GM19468 (cell line): ENCODE results near the gene OMG.
"Not testable (repeated sequence)": the region's sequence is repeated elsewhere in the genome, so short reads cannot be mapped to it uniquely, and the experiment has no call there.

ENCODE experiments used
- ATAC-seq: cut with Tn5 transposase; IDR thresholded peaks from one replicate; pipeline ENCODE4 v1.9.1; 2021; ENCODE audit warnings: mild to moderate bottlenecking, moderate library complexity, moderate number of reproducible peaks; ENCODE audit not compliant: unreplicated experiment; ENCODE audit errors: extremely low read depth

The OMG gene

GRCh38 chr17:31297090-31297489, at the start of gene OMG:
TSS of gene OMG (minus strand) at chr17:31297239. CDS start at chr17:31296331, 908 bp downstream.
- no peak for ATAC-seq

- ATAC-seq: not testable (repeated sequence)
Observed at GRCh38 chr17:31345191-31345747, 48.2 kb upstream of the OMG start.

GRCh38 chr17:31339906-31340661, 43.0 kb upstream of the OMG start:
- no peak for ATAC-seq

GRCh38 chr17:31329221-31329620, 32.2 kb upstream of the OMG start:
- no peak for ATAC-seq

- no peak for ATAC-seq
Observed at GRCh38 chr17:31328160-31328535, 31.1 kb upstream of the OMG start.

- ATAC-seq: no peak
Observed at GRCh38 chr17:31327534-31328159, 30.6 kb upstream of the OMG start.

- no peak for ATAC-seq
Observed at GRCh38 chr17:31323551-31323950, 26.5 kb upstream of the OMG start.

GRCh38 chr17:31321966-31322365, 24.9 kb upstream of the OMG start:
- no peak for ATAC-seq

GRCh38 chr17:31321481-31321880, 24.4 kb upstream of the OMG start, which contains the start of gene EVI2A:
TSS of gene EVI2A (minus strand) at chr17:31321622. CDS start at chr17:31319013, 2,609 bp downstream.
- ATAC-seq: no peak

GRCh38 chr17:31320791-31321190, 23.8 kb upstream of the OMG start:
- no peak for ATAC-seq

- no peak for ATAC-seq
Observed at GRCh38 chr17:31320241-31320640, 23.2 kb upstream of the OMG start.

GRCh38 chr17:31318851-31319661, 22.0 kb upstream of the OMG start:
- no peak for ATAC-seq

GRCh38 chr17:31318298-31318801, 21.3 kb upstream of the OMG start:
- no peak for ATAC-seq

GRCh38 chr17:31314782-31315100, 17.7 kb upstream of the OMG start:
- ATAC-seq: no peak

- ATAC-seq: no peak
Observed at GRCh38 chr17:31313982-31314781, 17.1 kb upstream of the OMG start, which contains the start of gene EVI2B. TSS of gene EVI2B (minus strand) at chr17:31314054. CDS start at chr17:31305609, 8,445 bp downstream.

GRCh38 chr17:31312223-31312622, 15.2 kb upstream of the OMG start:
- not testable (repeated sequence) for ATAC-seq

- ATAC-seq: no peak
Observed at GRCh38 chr17:31311526-31311925, 14.5 kb upstream of the OMG start.

- ATAC-seq: no peak
Observed at GRCh38 chr17:31310886-31311285, 13.8 kb upstream of the OMG start.

GRCh38 chr17:31310260-31310659, 13.2 kb upstream of the OMG start:
- no peak for ATAC-seq

- no peak for ATAC-seq
Observed at GRCh38 chr17:31309556-31309955, 12.5 kb upstream of the OMG start.
